ENCODE measurements around the gene ADGRF1.
A peak's percentile ranks its signal among the peaks of the same experiment; 100 is the strongest.

ADGRF1 gene

DNA sequence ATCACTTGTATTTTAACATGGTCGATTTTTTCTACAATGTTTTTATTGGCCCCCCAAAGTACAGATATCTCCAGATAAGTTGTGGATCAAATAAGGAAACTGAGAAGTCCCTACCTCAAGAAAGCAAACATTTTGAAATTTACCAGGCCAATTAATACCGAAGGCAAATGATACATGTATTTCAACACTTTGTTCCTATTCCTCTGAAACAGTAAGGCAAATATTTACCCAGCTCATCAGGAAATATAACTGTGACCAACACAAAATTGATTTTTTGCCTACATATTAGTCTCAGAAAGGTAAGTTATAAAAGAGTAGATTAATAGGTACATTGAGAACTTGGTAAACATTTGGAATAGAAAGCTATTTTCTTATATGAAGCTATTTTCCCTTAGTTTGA, 69.1 kb downstream of the ADGRF1 start:
- DNase-seq, result no peak

DNA sequence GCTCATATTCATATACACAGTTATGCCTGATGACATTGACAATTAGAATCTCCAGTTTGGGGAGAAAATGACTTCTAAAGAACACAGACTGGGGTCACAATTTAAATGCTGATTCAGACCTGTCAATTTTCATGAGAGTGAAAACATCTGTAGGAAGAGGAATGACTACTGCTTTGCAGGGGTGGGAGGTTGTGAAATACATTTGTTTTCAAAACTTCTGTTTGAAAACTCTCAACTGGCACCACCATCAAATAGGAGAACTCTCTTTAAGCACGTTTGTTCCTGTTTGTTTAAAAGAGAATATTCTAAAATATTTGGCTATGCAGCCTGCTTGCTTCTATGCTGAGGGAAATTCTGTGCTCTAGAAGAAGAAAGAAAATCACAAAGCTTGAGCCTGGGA, 69.6 kb downstream of the ADGRF1 start:
- DNase-seq, result no peak

DNA sequence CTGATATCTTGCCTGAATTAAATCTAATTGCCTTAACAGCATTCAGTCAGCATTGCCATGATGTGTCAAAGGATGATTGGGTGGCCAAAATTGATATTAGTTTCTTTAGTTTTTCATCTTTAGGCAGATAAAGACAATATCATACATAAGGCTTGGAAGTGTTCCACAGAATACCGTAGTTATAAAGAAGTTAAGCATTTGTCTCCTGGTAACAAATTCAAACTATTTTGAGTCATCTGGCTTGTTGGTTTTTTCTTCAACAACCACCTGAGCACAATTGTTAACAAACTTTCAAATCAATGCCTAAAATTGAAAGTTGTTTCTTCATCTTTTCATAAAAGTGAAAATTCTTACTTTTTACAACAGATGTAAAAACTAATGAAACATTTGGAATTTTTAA, 72.9 kb downstream of the ADGRF1 start:
- DNase-seq, result peak; percentile 65

DNA sequence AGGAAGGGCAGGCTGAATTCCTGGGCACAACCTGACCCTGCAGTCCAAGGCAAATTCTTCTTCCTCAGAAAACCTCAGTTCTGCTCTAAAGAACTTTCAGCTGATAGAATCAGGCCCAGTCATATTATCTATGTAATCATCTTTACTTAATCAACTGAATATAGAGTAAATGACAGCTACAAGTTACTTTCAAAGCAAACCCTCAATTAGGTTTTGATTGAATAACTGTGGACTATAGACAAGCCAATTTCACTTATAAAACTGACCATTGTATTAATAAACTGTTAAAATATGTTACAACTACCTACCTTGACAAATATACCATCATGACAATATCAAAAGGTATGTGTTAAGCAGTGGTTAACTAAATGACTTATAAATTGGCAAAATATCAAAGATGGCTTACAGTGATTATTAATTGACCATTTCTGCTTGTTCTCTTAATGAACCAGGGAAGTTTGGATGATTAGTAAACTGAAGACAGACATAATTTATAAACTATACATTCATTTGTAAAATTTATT, 74.2 kb downstream of the ADGRF1 start:
- DNase-seq, result no peak

DNA sequence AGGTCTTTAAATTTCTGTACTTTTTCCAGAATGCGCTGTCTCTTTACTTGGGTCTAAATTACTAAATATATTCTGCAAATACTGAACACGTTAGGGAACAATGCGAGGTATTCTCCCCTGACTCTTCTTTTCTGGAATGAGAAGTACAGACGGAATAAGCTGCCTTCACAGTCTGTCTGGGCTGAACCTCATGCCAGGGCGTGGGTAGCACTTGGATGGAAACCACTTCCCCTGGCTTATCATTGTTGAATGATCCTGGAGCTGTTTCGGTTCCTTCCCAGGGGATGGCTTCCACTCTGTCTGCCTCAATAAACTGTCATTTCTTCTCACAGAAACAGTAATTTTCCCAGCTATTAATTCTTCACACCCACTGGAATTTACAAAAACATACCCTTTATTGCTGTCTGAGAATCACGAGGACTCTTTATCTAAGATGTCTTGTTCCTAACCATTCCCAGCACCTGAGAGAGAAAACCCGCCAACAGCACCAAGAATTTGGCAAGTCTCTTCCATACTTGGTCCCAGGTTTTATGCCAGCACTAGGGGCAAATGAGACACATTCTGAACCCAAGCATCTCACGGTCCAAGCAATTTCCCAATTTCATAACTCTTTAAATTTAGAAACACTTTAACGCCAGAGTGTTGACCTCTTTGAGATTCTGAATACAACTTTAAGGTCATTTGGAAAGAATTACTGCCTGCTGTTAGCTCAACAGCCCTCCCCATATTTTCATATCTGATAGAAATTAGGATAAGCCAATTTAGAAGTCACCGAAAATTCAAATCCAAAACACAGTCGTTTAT, 77.2 kb downstream of the ADGRF1 start:
- DNase-seq, result peak; percentile 83

DNA sequence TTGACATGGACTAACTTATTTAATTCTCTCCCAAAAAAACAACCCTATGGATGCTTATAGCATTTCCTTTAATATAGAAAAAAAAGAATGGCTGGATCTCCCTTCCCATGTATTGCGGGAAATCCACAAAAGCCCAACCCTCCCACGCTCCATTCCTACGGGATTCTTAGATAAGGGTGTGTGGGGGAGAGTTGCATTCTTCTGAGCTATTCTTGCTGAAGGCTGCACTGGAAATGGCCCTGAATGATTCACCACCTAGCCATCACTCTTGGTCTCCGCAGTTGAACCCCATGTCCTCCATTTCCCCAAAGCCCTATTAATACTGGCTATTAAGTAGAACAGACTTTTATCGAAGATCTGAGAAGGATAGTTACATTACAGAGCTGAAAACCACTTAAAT, 78.5 kb downstream of the ADGRF1 start:
- peak; percentile 97 for DNase-seq

DNA sequence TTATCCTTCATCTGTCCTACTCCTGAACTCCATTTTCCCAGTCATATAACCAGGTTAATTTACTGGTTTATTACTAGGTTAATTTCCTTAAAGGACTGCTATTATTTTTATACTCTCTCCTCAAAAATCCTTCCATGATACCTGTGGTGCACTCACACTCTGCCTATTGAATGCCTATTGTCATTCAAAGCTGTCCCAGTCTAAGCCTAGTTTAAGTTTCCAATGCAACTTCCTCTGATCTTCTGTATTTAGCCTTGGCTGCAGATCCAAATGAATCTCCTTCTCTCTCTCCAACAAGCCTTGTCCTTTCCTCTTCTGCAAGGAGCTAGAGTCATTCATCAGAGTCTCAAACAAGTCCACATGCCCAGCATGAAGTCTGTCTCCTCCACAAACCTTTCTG, 79.1 kb downstream of the ADGRF1 start:
- no peak for DNase-seq

DNA sequence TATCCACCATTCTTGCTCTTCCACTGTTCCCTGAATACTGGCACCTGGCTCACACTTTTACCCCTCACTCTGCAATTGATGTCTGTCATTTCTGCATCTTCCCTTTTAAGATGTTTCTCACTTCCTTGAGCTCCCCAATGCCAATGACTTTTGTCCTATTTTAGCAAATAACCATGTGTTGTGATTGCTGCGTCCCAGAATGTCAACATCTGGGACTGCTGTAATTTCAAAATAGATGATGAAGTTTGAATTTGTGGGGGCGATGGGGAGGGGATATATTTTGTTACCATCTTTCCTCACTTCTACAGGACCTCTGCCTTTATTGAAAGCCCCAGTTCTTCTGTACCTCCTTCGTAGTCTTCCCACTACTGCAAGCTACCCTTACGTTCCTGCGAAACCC, 80.4 kb downstream of the ADGRF1 start:
- no peak for DNase-seq

DNA sequence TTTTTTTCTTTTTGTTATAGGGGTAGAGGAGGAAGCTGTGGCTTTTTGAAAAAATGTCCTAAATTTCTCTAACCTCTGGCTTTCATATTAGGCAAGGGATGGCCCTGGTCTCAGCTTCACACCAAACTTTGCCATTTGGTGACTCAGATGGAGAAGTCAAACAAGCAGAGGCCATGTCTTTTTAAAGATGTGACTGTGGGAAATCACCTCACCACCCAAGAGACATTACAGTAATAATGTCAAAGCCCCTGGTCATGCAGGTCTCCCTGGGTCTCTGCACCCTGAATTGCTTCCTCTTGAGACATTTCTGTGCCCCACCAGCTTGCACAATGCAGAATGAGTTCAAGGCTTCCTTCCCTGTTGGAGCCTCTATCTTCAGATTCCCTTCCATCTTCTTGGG, 80.9 kb downstream of the ADGRF1 start:
- no peak for DNase-seq

DNA sequence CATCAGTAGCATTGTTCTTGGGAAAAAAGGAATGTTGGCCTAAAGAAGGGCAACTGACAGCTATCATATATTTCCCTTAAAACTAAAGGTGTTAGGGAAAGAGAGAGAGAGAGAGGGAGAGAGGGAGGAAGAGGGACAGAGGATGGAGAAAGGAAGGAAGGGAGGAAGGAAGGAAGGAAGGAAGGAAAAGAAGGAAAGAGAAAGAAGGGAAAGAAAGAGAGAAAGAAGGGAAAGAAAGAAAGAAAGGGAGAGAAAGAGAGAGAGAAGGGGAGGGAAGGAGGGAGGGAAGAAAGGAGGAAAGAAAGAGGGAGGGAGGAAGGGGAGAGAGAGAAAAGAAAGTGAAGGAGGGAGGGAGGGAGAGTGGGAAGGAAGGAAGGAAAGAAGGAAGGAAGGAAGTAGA, 82.7 kb downstream of the ADGRF1 start:
- DNase-seq, result no peak

DNA sequence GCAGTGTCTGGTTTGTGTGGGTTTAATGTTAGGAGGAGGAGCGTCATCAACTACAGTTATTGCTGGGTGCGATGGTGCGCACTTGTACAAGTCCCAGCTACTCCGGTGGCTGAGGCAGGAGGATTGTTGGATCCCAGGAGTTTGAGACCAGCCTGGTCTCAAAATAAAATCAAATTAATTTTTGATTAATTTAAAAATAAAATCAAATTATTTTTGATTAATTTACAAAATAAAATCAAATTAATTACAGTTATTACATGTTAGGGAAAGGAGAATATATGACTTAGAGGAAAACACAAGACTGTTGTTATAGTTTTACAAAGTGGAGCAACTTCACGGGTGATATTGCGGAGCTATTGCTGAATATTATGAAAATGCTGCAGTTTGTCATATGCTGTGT, 85.7 kb downstream of the ADGRF1 start:
- no peak for DNase-seq

DNA sequence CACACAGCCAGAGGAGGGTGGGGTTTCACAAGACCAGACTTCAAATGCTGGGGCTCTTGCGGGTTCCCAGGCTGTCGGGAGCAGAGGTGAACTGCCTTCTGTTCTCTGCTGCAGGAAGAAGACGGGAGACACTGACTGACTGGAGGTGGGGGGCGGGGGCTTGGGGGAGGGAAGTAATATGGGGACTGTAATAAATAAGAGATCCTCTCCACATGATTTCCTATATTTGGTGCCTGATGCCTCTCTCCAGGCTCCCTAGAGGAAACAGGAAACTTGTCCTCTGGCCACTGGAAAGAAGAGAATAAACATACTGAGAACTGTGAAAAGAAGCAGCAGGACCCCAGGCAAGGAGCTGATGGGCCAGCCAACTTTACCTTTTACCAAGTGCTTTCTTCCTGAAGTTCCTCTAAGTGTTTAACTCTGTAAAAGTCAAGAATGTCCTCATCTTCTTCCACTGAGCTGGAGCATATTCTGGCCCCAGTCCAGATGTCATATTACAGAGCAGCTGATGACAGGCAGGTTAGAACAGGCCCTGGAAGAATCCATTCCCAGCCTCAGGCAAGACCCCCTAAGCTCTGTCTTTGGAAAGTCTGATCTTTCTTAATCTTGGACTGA, 87.2 kb downstream of the ADGRF1 start:
- DNase-seq, result no peak

DNA sequence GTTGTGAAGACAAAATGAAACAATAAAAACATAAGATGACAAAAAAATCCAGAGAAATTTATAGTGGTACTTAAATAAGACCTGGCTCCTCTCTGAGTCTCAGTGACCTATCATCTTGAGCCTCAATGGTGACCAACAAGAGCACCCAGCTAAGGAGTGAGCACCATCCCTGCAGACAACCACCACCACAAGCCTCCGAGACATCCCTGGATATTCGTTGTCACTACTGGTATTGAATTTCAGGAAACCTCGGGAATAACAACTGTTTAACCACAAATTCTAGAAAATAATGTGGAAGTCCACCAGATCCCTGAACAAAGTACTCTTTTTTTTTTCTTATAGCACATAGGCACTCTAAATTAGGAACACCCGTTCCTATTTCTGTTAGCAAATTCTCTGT, 88.2 kb downstream of the ADGRF1 start:
- DNase-seq, result no peak

DNA sequence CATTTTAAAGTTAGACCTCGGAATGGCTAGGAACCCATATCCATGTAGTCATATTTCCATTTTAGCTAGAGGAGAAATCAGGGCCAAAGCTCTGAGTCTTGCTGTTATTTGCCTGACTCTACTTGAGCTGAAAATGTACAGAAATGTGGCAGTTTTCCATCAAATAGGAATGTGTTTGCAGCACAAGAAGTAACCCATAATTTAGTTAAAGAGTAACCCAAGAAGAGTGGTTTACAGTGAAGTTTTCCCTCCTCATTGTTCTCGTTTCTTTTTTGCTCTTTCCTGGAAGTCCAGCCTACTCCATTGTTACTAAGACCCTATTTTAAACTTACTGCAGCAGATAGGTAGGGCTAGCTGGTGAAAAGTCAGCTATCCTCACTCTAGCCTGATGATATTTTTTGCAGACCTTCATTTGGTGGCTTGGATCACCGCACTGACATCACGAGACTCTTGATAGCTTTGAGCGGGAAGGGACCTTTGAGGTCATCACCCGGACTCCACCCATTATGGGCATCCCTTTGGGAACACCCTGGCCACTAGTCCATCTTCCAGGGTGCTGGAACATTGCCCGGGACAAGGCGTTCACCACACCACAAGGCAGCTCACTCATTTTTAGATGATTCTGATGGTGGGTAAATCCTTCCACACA, 92.4 kb downstream of the ADGRF1 start:
- no peak for DNase-seq

DNA sequence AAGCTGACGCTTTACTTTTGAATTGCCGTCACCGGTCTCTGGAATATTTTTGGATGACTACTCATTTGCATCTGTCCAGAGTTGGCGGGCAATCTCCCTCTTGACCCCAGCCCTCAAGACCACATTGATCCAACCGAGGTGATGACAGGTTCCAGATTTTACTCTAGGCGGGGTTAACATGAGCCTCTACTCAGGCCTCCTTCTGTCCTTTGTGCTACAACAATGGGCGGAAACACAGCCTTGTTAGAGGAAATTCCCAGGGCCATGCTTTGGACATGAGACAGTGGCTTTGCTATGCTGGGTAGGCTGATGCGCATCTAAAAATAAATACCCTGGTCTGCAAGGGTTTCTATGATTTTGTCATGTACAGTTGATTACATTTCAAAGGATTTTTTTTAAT, 93.4 kb downstream of the ADGRF1 start:
- DNase-seq, result no peak
